GM21786 (cell line): Measurements from ENCODE around the gene ALDH1L2.

Source experiments
- ATAC-seq: cut with Tn5 transposase; IDR thresholded peaks from one replicate; pipeline ENCODE4 v1.9.1; 2021; ENCODE audit not compliant: unreplicated experiment

Gene ALDH1L2

GRCh38 chr12:105085501-105085900, 1.2 kb upstream of the ALDH1L2 start:
- no peak for ATAC-seq

GRCh38 chr12:105083551-105084105, 630 bp downstream of the ALDH1L2 start:
- no peak for ATAC-seq

GRCh38 chr12:105083031-105083430, 1.2 kb downstream of the ALDH1L2 start:
- no peak for ATAC-seq

GRCh38 chr12:105078712-105079570, 5.3 kb downstream of the ALDH1L2 start:
- no peak for ATAC-seq

GRCh38 chr12:105077435-105077834, 6.8 kb downstream of the ALDH1L2 start:
- no peak for ATAC-seq

GRCh38 chr12:105076913-105077312, 7.3 kb downstream of the ALDH1L2 start:
- no peak for ATAC-seq

- ATAC-seq, result no peak
Observed at GRCh38 chr12:105076098-105076497, 8.2 kb downstream of the ALDH1L2 start.

GRCh38 chr12:105072888-105073488, 11.3 kb downstream of the ALDH1L2 start:
- no peak for ATAC-seq

GRCh38 chr12:105071981-105072380, 12.3 kb downstream of the ALDH1L2 start:
- ATAC-seq, result no peak

GRCh38 chr12:105069936-105070702, 14.1 kb downstream of the ALDH1L2 start:
- ATAC-seq, result no peak

- ATAC-seq, result no peak
Observed at GRCh38 chr12:105067511-105068031, 16.7 kb downstream of the ALDH1L2 start.

GRCh38 chr12:105064564-105065178, 19.6 kb downstream of the ALDH1L2 start:
- ATAC-seq, result no peak

- ATAC-seq, result no peak
Observed at GRCh38 chr12:105060715-105061378, 23.4 kb downstream of the ALDH1L2 start.

- ATAC-seq, result no peak
Observed at GRCh38 chr12:105057174-105057573, 27.1 kb downstream of the ALDH1L2 start.

GRCh38 chr12:105053116-105053572, 31.1 kb downstream of the ALDH1L2 start:
- ATAC-seq, result peak; percentile 68

GRCh38 chr12:105051981-105052380, 32.3 kb downstream of the ALDH1L2 start:
- no peak for ATAC-seq

- ATAC-seq, result no peak
Observed at GRCh38 chr12:105048315-105048714, 35.9 kb downstream of the ALDH1L2 start.

- no peak for ATAC-seq
Observed at GRCh38 chr12:105047308-105047707, 37.0 kb downstream of the ALDH1L2 start.

- ATAC-seq, result no peak
Observed at GRCh38 chr12:105041186-105041585, 43.1 kb downstream of the ALDH1L2 start.

- no peak for ATAC-seq
Observed at GRCh38 chr12:105040476-105040875, 43.8 kb downstream of the ALDH1L2 start.
